Spleen (tissue), 13 donors: Measurements from ENCODE around the gene TUBA8. TPM values are rescaled to one million over a fixed set of nuclear protein-coding genes. Genes with fewer than 3 reads are reported as not detected.
"Not testable (repeated sequence)": the region's sequence is repeated elsewhere in the genome, so short reads cannot be mapped to it uniquely, and the experiment has no call there.

ENCODE experiments used
- DNase-seq: peaks from one replicate; pipeline ENCODE4 v3.0.0-alpha.2; 2020
- H3K27ac ChIP-seq, 8 donors: fragments of 200-600 bp; sonication (generic) in 7 of 8; 1 replicate in 4 of 8; 2 replicates in 4 of 8; pipeline versions ENCODE4 v1.5.0 to v1.8.0; 2016 to 2021; ENCODE audit warnings: inconsistent platforms in 4 of 8, mild to moderate bottlenecking in 4 of 8, moderate library complexity in 1 of 8
- H3K27me3 ChIP-seq, 7 donors: fragments of 200-600 bp; sonication (generic) in 6 of 7; replicated peaks in 1 of 7; 1 replicate in 4 of 7; 2 replicates in 3 of 7; pipeline versions ENCODE4 v1.5.0 to v1.8.0; 2016 to 2021; ENCODE audit warnings: inconsistent platforms in 3 of 7, mild to moderate bottlenecking in 1 of 7
- H3K36me3 ChIP-seq, 6 donors: fragments of 200-600 bp; sonication (generic) in 5 of 6; 1 replicate in 4 of 6; 2 replicates in 2 of 6; pipeline versions ENCODE4 v1.5.0 to v1.8.0; 2016 to 2021; ENCODE audit warnings: inconsistent platforms in 2 of 6
- H3K4me1 ChIP-seq, 6 donors: fragments of 200-600 bp; sonication (generic) in 5 of 6; 1 replicate in 3 of 6; 2 replicates in 3 of 6; pipeline versions ENCODE4 v1.5.0 to v1.8.0; 2016 to 2021; ENCODE audit warnings: inconsistent platforms in 3 of 6
- H3K4me3 ChIP-seq, 8 donors: fragments of 200-600 bp; sonication (generic) in 7 of 8; 1 replicate in 4 of 8; 2 replicates in 4 of 8; pipeline versions ENCODE4 v1.5.0 to v1.8.0; 2016 to 2021; ENCODE audit warnings: inconsistent platforms in 4 of 8, mild to moderate bottlenecking in 4 of 8, moderate library complexity in 2 of 8
- H3K9me3 ChIP-seq, 8 donors: fragments of 200-600 bp; sonication (generic) in 7 of 8; 1 replicate in 4 of 8; 2 replicates in 4 of 8; pipeline versions ENCODE4 v1.5.0 to v1.8.0; 2016 to 2021; ENCODE audit warnings: inconsistent platforms in 4 of 8
- POLR2A ChIP-seq, 3 donors: fragments of 450-650 bp; IDR thresholded peaks; one replicate each; pipeline ENCODE4 v1.5.1; 2017; ENCODE audit warnings: antibody characterized with exemption in 3 of 3, mild to moderate bottlenecking in 1 of 3
- POLR2AphosphoS5 ChIP-seq, 3 donors: sonication (generic); formaldehyde crosslinking; IDR thresholded peaks; one replicate each; pipeline ENCODE4 v1.5.1; 2017; ENCODE audit warnings: antibody characterized with exemption in 3 of 3
- WGBS, 5 donors: extraction: QIAGEN DNeasy Blood & Tissue Kit in 3 of 5; methylation state at CpG; one replicate each; pipeline versions ENCODE4 v1.1.5 to v1.1.7; 2013 to 2018; 5-methylcytosine and 5-hydroxymethylcytosine counted together
- intact Hi-C: fragments of 100-400 bp; cut with DNase I; formaldehyde crosslinking; loops from one replicate; pipeline ENCODE4 v1.15.0; 2023; ENCODE audit warnings: low total_unique reads
- long read RNA-seq, 2 donors: transcript quantifications; one replicate each; lab custom pipeline, GENCODE V29; 2026
- polyA plus RNA-seq, 3 donors: library from polyadenylated mRNA; stranded (reverse); fragments of 200-250 nt; gene quantifications; one replicate each; pipeline ENCODE4 v1.2.1, GENCODE V29; 2013
- total RNA-seq, 7 donors: library from RNA; depleted of rRNA in 3 of 7; stranded (reverse); fragments of >200 nt in 3 of 7; fragmentation: NEBNext Ultra II Directional in 4 of 7; extraction: Animal tissue kit (Norgen Biotek cat#: 25700) in 4 of 7; gene quantifications; one replicate each; pipeline versions ENCODE4 v1.1.0 to v1.2.1, GENCODE V29; 2016 to 2021
- TF ChIP-seq, protein P1 (sequence below), 11 experiments: fragments of 200-600 bp in 7 of 11; fragments of 450-650 bp in 4 of 11; sonication (generic) in 4 of 11; IDR thresholded peaks in 8 of 11; conservative IDR thresholded peaks in 3 of 11; 1 replicate in 7 of 11; 2 replicates in 4 of 11; pipeline versions ENCODE4 v1.4.0 to v1.8.0; 2016 to 2021; ENCODE audit warnings: antibody characterized with exemption in 11 of 11, inconsistent platforms in 4 of 11, mild to moderate bottlenecking in 1 of 11
- donor health status: healthy with polysubstance abuse.
- donor health status: DM: no; HTN: no; CAD: no; lungs with moderate emphysema.
- donor health status: DM: no; HTN: no; CAD: no.
- donor health status: Bipolar disorder and iron deficiency.
- donor health status: healthy.
- donor health status: DM: no; HTN: no; CAD: no.
- donor health status: DM: yes; HTN: yes; CAD: no.

The TUBA8 gene
- total RNA-seq (1 to 10 TPM; 2.6 to 5.7 (median 4.7) TPM), polyA plus RNA-seq (1 to 10 TPM; 2.2 to 3.9 (median 3.7) TPM)
- long read RNA-seq, donor 1, partial matches to known transcripts: 0 of 2 reads
- long read RNA-seq, donor 1, other reads (novel, unspliced or antisense): 0 of 2 reads
- long read RNA-seq, donor 2, partial matches to known transcripts: 0 of 1 reads
- long read RNA-seq, donor 2, other reads (novel, unspliced or antisense): 0 of 1 reads

DNA sequence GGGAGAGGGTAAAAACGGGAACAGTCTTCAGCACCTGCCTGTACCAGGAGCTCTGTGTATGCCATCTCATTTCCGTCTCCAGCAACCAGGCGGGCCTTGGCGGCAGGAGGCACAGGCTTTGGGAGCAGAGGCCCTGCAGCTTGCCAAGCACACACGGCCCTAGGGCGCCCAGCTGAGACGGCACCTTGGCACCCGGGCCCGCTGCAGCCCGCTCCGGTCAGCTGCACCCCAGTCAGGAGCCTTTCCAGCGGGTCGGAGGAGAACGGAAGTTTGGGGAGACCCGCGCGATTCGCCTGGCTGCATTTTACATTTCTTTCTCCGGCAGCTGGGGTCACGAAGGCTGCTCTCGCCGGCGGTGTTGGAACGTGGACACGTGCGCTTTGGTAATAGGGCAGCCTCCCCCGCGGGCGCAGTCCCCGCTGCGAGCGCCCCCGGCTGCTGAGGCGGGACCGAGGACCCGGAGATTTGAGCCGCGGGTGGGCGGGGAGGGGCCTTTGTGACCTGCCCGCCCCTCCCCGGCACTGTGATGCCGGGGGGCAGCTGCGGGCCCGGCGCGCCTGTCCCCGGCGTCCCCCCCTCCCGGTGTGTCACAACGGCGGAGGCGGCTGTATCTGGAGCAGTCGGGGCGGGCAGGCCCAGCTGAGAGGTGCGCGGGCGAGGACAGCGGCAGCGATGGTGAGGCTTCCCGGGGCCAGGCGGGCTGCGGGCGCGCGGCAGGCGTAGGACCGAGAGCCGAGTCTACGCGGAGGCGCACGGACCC lies at the start of gene TUBA8:
TSS of gene TUBA8 (plus strand) at position 616 of the 760 bp plus-strand sequence. CDS start at position 673, 57 bp downstream.
- Histone ChIP-seq H3K4me1 (peaks cover 17 to 56% (median 41%) of the 10 kb centered on the region in 6 donors), H3K27ac (no peak within 1 kb of the TSS), H3K27me3 (peaks cover 2 to 46% (median 15%) of the 10 kb centered on the region in 7 donors), H3K9me3 (peaks cover 0 to 7% (median 0%) of the 10 kb centered on the region in 8 donors), H3K4me3 (peak within 1 kb of the TSS; percentile 24 to 71 (median 46)), H3K36me3 (no peaks in the 10 kb centered on the region)
- TF ChIP-seq, protein P1, sequence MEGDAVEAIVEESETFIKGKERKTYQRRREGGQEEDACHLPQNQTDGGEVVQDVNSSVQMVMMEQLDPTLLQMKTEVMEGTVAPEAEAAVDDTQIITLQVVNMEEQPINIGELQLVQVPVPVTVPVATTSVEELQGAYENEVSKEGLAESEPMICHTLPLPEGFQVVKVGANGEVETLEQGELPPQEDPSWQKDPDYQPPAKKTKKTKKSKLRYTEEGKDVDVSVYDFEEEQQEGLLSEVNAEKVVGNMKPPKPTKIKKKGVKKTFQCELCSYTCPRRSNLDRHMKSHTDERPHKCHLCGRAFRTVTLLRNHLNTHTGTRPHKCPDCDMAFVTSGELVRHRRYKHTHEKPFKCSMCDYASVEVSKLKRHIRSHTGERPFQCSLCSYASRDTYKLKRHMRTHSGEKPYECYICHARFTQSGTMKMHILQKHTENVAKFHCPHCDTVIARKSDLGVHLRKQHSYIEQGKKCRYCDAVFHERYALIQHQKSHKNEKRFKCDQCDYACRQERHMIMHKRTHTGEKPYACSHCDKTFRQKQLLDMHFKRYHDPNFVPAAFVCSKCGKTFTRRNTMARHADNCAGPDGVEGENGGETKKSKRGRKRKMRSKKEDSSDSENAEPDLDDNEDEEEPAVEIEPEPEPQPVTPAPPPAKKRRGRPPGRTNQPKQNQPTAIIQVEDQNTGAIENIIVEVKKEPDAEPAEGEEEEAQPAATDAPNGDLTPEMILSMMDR (IDR thresholded peaks at IDR 0.05 in 8 of 11, conservative IDR thresholded peaks at IDR 0.05 in 3 of 11): no peak
- peak in 2 of 3 donors; percentile 33 to 40 for TF ChIP-seq POLR2AphosphoS5 (IDR thresholded peaks at IDR 0.05)
- no peak for TF ChIP-seq POLR2A (IDR thresholded peaks at IDR 0.05)
- intact Hi-C loops: no loop called here
- WGBS, 5 donors: 1 to 10% (median 1%) methylated on average over 4 to 72 of the region's 72 CpGs
- peak; percentile 77 for DNase-seq

DNA sequence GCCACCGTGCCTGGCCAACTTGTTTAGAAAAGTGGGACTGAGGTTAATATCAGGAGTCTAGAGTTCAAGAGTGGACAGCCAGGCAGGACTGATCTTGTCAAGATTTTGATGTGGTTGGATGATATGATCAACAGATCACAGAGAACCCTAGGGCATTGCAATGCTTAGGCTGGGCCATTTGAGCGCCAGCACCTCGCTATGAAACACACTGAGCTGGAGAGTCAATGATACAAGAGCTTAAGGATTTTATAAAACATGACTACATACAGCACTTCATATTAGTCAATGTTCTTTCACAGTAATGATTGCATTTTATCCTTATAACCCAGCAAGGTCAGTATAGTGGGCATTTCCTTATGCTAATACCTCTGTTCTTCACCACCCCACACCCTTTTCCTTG lies 48.2 kb upstream of the TUBA8 start:
- Histone ChIP-seq H3K27ac (peak overlapping the region in 5 of 8 donors; percentile 27 to 69 (median 37)), H3K36me3 (no peaks in the 10 kb centered on the region), H3K27me3 (peaks cover 0 to 8% (median 0%) of the 10 kb centered on the region in 7 donors), H3K4me3 (no peak overlapping the region), H3K4me1 (peaks cover 20 to 82% (median 49%) of the 10 kb centered on the region in 6 donors), H3K9me3 (no peaks in the 10 kb centered on the region)
- intact Hi-C loops: loop anchor here (10.0 kb wide), 1 partner anchor 58 kb away; no protein-coding TSS in a partner anchor
- 76 to 87% (median 81%) methylated on average over 3 of the region's 3 CpGs for WGBS, 5 donors
- TF ChIP-seq POLR2A (IDR thresholded peaks at IDR 0.05) (no peak), POLR2AphosphoS5 (IDR thresholded peaks at IDR 0.05) (no peak)
- TF ChIP-seq, protein P1 (IDR thresholded peaks at IDR 0.05 in 8 of 11, conservative IDR thresholded peaks at IDR 0.05 in 3 of 11): no peak
- peak; percentile 39 for DNase-seq

DNA sequence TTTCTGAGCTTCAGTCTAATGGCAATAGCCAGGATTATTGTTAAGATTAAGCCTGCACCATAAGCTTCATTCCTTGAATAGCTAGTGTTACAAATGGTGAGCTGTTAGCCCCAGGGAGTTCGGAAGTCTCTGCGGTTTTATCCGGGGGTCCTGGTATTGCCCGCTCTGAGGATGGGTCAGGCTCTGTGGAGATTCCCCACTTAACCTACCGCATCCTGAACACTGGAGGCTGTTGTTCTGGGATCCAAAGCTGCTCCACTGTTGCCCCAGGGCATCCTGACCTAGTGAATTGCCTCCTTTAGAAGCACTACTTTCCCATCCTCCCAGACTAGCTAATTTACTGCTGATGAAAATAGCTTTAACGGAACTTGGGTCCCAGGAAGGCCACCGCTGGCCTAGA lies 47.3 kb upstream of the TUBA8 start:
- peaks cover 19 to 76% (median 46%) of the 10 kb centered on the region in 6 donors for H3K4me1 ChIP-seq
- H3K9me3 ChIP-seq: no peaks in the 10 kb centered on the region
- H3K4me3 ChIP-seq: no peak overlapping the region
- H3K36me3 ChIP-seq: no peaks in the 10 kb centered on the region
- TF ChIP-seq, protein P1 (IDR thresholded peaks at IDR 0.05 in 8 of 11, conservative IDR thresholded peaks at IDR 0.05 in 3 of 11): no peak
- TF ChIP-seq POLR2AphosphoS5 (IDR thresholded peaks at IDR 0.05) (no peak), POLR2A (IDR thresholded peaks at IDR 0.05) (no peak)
- peak; percentile 34 for DNase-seq
- H3K27ac ChIP-seq: peak overlapping the region in 2 of 8 donors; percentile 68 to 69
- 83 to 91% (median 83%) methylated on average over 7 of the region's 7 CpGs for WGBS, 5 donors
- intact Hi-C loops: loop anchor here (10.0 kb wide), 1 partner anchor 59 kb away; no protein-coding TSS in a partner anchor
- peaks cover 0 to 8% (median 0%) of the 10 kb centered on the region in 7 donors for H3K27me3 ChIP-seq

DNA sequence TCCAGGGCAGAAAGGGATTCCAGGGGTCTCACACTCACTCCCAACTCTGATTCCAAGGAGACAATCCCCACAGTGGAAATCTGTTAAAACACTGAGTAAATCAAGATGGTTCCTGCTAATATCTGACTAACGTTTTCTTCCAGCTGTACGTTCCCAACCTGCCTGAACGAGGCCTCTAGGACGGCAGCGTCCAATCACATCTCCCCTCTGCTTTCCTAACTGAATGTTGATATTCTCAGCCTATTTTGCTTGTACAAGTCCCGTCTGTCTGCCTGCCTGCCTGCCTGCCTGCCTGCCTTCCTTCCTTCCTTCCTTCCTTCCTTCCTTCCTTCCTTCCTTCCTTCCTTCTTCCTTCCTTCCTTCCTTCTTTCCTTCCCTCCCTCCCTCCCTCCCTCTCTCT lies 46.9 kb upstream of the TUBA8 start:
- Histone ChIP-seq H3K27ac (peak overlapping the region in 1 of 8 donors; percentile 69), H3K4me1 (peaks cover 17 to 72% (median 47%) of the 10 kb centered on the region in 6 donors)
- not testable (repeated sequence) for H3K27me3 ChIP-seq, H3K9me3 ChIP-seq, H3K36me3 ChIP-seq, DNase-seq, H3K4me3 ChIP-seq
- intact Hi-C loops: loop anchor here (10.0 kb wide), 1 partner anchor 59 kb away; no protein-coding TSS in a partner anchor
- 67 to 77% (median 73%) methylated on average over 6 of the region's 6 CpGs for WGBS, 5 donors
